ENCODE results near the gene PSMB7. TPM values are rescaled to one million over a fixed set of nuclear protein-coding genes. Genes with fewer than 3 reads are reported as not detected.

The PSMB7 gene
- total RNA-seq, 6 experiments from 2014 or later, result 220 to 267 (median 263) TPM

DNA sequence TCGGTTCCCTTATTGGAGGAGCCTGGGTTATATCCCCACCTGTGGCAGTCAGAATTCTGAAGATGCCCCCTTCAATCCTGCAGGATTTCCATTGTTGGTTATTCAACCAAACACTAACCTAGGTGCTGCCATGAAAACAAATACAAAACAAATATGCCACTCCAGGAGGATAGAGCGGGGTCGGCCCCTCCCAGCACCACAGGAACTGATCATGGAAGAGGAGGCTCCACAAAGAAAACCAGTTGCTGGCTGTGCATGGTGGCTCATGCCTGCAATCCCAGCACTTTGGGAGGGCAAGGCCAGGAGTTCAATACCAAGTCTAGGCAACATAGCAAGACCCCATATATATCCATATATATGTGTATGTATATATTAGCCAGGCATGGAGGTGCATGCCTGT lies 21.8 kb upstream of the PSMB7 start:
- Mint-ChIP-seq H3K4me1 (ENCODE audit: low read depth) (no peaks in the 10 kb centered on the region), H3K27me3 (ENCODE audit: insufficient read depth) (peaks cover 33% of the 10 kb centered on the region), H3K36me3 (ENCODE audit: low read depth) (no peaks in the 10 kb centered on the region; the same call in 1 of the 2 replicates), H3K27ac (no peak overlapping the region), H3K4me3 (no peak overlapping the region), H3K9me3 (peaks cover 4% of the 10 kb centered on the region)
- TF ChIP-seq, protein P1, sequence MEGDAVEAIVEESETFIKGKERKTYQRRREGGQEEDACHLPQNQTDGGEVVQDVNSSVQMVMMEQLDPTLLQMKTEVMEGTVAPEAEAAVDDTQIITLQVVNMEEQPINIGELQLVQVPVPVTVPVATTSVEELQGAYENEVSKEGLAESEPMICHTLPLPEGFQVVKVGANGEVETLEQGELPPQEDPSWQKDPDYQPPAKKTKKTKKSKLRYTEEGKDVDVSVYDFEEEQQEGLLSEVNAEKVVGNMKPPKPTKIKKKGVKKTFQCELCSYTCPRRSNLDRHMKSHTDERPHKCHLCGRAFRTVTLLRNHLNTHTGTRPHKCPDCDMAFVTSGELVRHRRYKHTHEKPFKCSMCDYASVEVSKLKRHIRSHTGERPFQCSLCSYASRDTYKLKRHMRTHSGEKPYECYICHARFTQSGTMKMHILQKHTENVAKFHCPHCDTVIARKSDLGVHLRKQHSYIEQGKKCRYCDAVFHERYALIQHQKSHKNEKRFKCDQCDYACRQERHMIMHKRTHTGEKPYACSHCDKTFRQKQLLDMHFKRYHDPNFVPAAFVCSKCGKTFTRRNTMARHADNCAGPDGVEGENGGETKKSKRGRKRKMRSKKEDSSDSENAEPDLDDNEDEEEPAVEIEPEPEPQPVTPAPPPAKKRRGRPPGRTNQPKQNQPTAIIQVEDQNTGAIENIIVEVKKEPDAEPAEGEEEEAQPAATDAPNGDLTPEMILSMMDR (IDR thresholded peaks at IDR 0.05), result no peak
- no peak for DNase-seq

DNA sequence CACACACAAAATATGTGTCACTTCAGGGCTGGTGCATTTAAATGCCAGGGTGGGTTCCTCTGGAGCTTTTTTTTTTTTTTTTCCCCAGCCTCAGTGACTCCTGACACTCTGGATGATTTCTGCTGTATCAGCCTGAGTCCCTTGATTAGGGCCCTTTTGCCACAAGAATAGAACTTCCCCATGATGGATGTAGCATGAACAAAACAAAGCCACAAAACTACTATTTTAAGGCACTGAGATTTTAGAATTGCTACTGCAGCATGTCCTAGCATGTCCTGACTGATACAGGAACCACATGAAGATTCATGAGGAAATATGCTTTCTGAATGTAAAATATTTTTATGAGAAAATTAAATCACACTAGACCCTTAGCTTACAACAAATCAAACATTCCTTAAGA lies 21.1 kb upstream of the PSMB7 start:
- no peaks in the 10 kb centered on the region; the same call in 1 of the 2 replicates for H3K36me3 Mint-ChIP-seq (ENCODE audit: low read depth)
- no peak overlapping the region for H3K4me3 Mint-ChIP-seq
- no peaks in the 10 kb centered on the region for H3K4me1 Mint-ChIP-seq (ENCODE audit: low read depth)
- no peak overlapping the region for H3K27ac Mint-ChIP-seq
- peaks cover 37% of the 10 kb centered on the region for H3K27me3 Mint-ChIP-seq (ENCODE audit: insufficient read depth)
- TF ChIP-seq, protein P1 (IDR thresholded peaks at IDR 0.05), result no peak
- peaks cover 4% of the 10 kb centered on the region; the same call in 1 of the 2 replicates for H3K9me3 Mint-ChIP-seq
- no peak for DNase-seq

DNA sequence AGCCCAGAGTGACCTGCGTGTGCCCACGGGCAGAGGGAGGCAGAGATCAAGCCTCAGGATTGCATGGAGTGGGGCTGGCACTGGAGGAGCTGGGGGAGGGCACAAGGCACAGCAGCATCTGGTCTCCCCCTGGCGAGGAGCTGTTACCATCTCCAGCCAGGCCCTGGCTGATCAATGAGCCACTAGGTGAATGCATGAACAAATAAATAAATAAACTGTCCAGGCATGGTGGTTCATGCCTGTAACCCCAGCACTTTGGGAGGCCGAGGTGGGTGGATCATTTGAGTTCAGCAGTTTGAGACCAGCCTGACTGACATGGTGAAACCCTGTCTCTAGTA lies 14.3 kb upstream of the PSMB7 start:
- no peaks in the 10 kb centered on the region for H3K36me3 Mint-ChIP-seq (ENCODE audit: low read depth)
- no peak for DNase-seq
- no peaks in the 10 kb centered on the region for H3K4me1 Mint-ChIP-seq (ENCODE audit: low read depth)
- no peaks in the 10 kb centered on the region for H3K9me3 Mint-ChIP-seq
- TF ChIP-seq, protein P1 (IDR thresholded peaks at IDR 0.05), result no peak
- no peak overlapping the region for H3K4me3 Mint-ChIP-seq
- H3K27me3 Mint-ChIP-seq (ENCODE audit: insufficient read depth), result peaks cover 30% of the 10 kb centered on the region
- H3K27ac Mint-ChIP-seq, result no peak overlapping the region

DNA sequence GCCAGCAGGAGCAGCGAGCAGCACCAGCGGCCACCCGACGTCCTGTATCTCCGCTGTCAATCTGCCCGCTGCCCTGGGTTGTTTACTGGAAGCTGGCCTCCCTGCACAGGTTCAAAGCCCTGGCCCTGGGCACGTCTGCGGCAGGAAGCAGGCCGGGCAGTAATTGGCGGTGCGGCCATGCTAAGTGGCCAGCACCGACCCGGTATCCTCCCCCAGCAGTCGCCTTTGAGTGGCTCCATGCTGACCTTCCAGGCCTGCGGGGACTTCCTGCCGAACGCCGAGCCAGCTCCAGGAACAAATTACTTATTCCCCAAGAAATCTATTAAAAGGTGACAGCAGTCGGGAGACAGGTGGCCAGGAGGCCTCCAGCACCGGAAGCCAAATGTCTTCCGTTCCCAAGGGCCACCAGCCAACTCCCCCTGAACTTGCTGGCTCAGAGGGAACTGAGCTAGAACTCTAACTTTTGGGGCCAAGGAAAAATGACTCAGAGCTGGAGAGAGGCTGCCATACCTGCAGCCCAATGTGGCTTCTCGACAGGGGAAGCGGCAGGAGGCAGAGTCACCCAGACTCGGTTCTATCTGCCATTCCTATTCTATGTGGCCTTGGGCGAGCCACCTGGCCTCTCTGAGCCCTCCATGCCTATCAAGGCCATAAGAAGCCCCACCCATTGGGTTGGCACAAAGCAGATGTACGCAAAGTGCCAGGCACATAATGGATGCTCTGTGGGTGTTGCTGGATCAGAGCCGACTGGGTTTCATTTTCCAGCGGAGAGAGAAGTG lies 13.7 kb upstream of the PSMB7 start:
- no peaks in the 10 kb centered on the region for H3K36me3 Mint-ChIP-seq (ENCODE audit: low read depth)
- peaks cover 36% of the 10 kb centered on the region for H3K27me3 Mint-ChIP-seq (ENCODE audit: insufficient read depth)
- no peak overlapping the region for H3K27ac Mint-ChIP-seq
- no peaks in the 10 kb centered on the region for H3K9me3 Mint-ChIP-seq
- H3K4me1 Mint-ChIP-seq (ENCODE audit: low read depth), result peaks cover 1% of the 10 kb centered on the region; the same call in 1 of the 2 replicates
- TF ChIP-seq, protein P1 (IDR thresholded peaks at IDR 0.05), result no peak
- no peak for DNase-seq
- H3K4me3 Mint-ChIP-seq, result no peak overlapping the region

DNA sequence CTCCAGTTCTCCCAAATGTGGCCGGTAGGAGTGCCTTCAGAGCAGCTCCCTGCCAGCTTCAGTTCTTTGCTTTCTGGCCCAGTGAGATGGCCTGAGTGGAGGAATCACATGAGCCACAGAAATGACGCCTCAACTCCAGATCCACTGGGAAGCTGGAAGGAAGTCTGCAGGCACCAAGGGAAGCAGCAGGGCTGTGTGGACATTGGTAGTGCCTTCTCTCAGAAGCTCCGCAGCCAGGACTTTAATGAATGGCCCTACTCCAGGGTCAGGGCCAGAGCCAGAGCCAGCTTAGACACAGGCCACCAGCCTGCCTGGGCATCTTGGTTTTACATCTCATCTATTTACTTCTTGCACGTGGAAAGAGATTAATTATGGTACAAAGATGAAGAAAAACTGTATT lies 12.0 kb upstream of the PSMB7 start:
- no peak for DNase-seq
- no peak overlapping the region for H3K27ac Mint-ChIP-seq
- H3K4me1 Mint-ChIP-seq (ENCODE audit: low read depth), result peaks cover 12% of the 10 kb centered on the region
- H3K36me3 Mint-ChIP-seq (ENCODE audit: low read depth), result no peaks in the 10 kb centered on the region
- H3K4me3 Mint-ChIP-seq, result no peak overlapping the region
- no peaks in the 10 kb centered on the region for H3K9me3 Mint-ChIP-seq
- TF ChIP-seq, protein P1 (IDR thresholded peaks at IDR 0.05), result no peak
- H3K27me3 Mint-ChIP-seq (ENCODE audit: insufficient read depth), result peaks cover 28% of the 10 kb centered on the region
